Glomerular endothelial cell (primary cell): ENCODE data around the gene SPDYE1. TPM values are rescaled to one million over a fixed set of nuclear protein-coding genes. Genes with fewer than 3 reads are reported as not detected.

Experiments used
- total RNA-seq: library from RNA; depleted of rRNA; stranded (reverse); fragments of >200 nt; gene quantifications from 2 replicates; pipeline ENCODE4 v1.2.3, GENCODE V29; 2015

The SPDYE1 gene
- total RNA-seq, 1 donor from 2014 or later, result not detected

Other genes with a start within 250 kb of the SPDYE1 start
- gene BLVRA, start 239.2 kb upstream of the SPDYE1 start, total RNA-seq, result 39.3 and 54.2 TPM in 2 replicates
- 66.8 and 93.9 TPM in 2 replicates for gene MRPS24, start 128.4 kb upstream of the SPDYE1 start, total RNA-seq
- 17.4 and 21.2 TPM in 2 replicates for gene URGCP, start 91.3 kb upstream of the SPDYE1 start, total RNA-seq
- gene UBE2D4, start 71.5 kb upstream of the SPDYE1 start, total RNA-seq, result 11.6 and 21.4 TPM in 2 replicates
- gene DBNL, start 46.8 kb downstream of the SPDYE1 start, total RNA-seq, result 140 and 182 TPM in 2 replicates
- not detected in 2 replicates for gene PGAM2, start 67.7 kb downstream of the SPDYE1 start, total RNA-seq
- gene POLM, start 84.6 kb downstream of the SPDYE1 start, total RNA-seq, result 20.8 and 24.0 TPM in 2 replicates
- gene AEBP1, start 106.4 kb downstream of the SPDYE1 start, total RNA-seq, result 12.1 and 40.8 TPM in 2 replicates
- gene POLD2, start 125.7 kb downstream of the SPDYE1 start, total RNA-seq, result 44.6 and 55.5 TPM in 2 replicates
- gene MYL7, start 143.4 kb downstream of the SPDYE1 start, total RNA-seq, result not detected in 2 replicates
- 0.41 TPM in 1 of 2 replicates, not detected in the other for gene GCK, start 191.5 kb downstream of the SPDYE1 start, total RNA-seq
- gene YKT6, start 203.1 kb downstream of the SPDYE1 start, total RNA-seq, result 102 and 110 TPM in 2 replicates